ENCODE data around the gene TRAPPC11.
"Not testable (repeated sequence)": the region's sequence is repeated elsewhere in the genome, so short reads cannot be mapped to it uniquely, and the experiment has no call there.

The TRAPPC11 gene

GRCh38 chr4:183721207-183722081, 62.4 kb downstream of the TRAPPC11 start:
- no peak for DNase-seq (ENCODE audit: low read depth)

DNA sequence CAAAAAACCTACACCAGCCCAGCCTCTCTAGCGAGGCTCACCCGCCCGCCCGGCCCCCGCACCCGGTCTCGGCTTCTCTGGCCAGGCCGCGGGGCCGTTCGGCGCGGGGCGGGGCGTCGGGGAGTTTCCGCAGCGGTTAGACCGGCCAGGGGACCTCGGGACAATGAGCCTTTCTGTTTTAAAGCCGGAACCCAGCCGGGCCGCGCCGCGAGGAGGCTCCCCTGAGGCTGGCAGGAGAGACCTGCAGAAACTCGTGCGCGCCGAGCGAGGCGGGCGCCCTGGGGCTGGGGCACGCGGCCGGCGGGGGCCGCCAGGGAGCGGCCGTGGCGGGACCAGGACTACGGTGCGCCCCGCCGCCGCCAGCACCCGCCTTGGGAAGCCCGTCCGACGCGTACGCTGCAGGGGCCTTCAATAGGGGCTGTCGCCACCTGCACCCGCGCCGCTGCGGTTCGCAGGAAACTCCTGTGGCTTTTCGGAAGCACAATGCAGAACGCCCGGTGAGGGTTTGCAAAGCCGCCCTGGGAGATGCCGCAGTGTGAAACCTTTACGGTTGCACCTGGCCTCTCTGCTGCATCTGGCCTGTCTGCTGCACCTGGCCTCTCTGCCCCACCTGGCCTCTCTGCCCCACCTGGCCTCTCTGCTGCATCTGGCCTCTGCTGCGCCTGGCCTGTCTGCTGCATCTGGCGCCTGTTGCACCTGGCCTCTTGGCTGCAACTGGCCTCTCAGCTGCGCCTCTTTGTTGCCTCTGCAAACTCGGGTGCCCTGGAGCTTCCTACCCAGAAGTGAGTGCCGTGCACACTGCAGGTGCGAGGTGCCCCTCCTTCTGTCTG, 63.9 kb downstream of the TRAPPC11 start:
- no peak for DNase-seq (ENCODE audit: low read depth)

DNA sequence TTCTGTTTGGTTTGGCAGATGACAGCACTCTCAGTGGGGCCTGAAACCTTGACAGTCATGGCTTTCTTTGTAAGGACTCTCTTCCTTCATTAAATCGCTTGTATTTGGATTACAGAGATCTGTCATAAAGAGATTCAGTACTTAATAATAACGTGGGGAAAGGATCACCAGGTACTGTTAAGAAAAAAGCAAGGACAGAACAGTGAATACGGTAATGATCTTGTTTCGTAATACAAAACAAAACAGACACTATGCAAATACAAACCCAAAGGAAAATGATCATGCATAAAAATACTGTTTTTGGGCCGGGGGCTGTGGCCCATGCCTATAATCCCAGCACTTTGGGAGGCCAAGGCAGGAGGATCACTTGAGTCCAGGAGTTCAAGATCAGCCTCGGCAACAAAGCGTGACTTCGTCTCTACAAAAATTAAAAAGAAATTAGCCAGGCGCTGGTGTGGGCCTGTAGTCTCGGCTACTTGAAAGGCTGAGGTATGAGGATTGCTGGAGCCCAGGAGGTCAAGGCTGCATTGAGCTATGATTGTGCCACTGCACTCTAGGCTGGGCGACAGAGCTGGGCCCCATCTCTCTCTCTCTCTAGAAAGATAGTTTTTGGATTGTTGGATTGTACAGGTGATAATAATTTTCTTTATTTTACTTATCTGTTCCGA, 64.6 kb downstream of the TRAPPC11 start:
- no peak for DNase-seq (ENCODE audit: low read depth)

GRCh38 chr4:183725585-183725984, 66.5 kb downstream of the TRAPPC11 start:
- DNase-seq (ENCODE audit: low read depth) = not testable (repeated sequence)

GRCh38 chr4:183727482-183727881, 68.4 kb downstream of the TRAPPC11 start:
- no peak for DNase-seq (ENCODE audit: low read depth)

- DNase-seq (ENCODE audit: low read depth) = no peak
Measured at GRCh38 chr4:183728223-183729068, 69.4 kb downstream of the TRAPPC11 start.

DNA sequence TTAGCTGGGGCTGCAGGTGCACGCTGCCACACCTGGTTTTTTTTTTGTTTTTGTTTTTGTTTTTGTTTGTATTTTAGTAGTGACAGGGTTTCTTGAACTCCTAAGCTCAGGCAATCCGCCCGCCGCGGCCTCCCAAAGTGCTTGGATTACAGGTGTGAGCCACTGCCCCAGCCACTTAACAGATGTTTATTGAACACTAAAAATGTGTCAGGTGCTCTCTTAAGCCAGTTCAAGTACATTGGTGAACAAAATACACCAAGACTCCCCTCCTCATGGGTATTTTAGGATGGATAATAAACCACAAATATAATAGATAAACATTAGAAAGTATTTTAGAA, 69.9 kb downstream of the TRAPPC11 start:
- DNase-seq (ENCODE audit: low read depth) = no peak

GRCh38 chr4:183729430-183730328, 70.6 kb downstream of the TRAPPC11 start:
- DNase-seq (ENCODE audit: low read depth) = no peak

DNA sequence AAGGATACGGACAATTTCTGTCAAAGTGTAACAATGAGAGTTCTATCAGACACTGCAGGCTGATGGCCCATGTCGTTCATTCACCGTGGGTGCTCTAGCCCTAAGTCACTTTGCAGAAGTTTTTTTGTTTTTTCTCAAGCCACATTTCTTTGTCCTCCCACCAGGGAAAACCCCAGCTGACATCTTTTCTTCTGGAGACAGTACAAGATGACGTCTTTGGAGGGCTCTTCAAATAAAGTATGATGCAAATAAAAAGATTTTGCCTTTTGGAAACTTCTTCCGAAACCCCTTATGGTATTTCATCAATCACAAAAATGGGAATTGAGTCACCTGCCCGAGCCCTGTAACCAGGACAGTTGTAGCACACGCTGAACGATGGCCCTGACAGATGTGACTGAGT, 73.2 kb downstream of the TRAPPC11 start:
- DNase-seq (ENCODE audit: low read depth) = no peak

GRCh38 chr4:183733181-183733580, 74.1 kb downstream of the TRAPPC11 start:
- DNase-seq (ENCODE audit: low read depth) = no peak

GRCh38 chr4:183738081-183738673, 79.1 kb downstream of the TRAPPC11 start:
- DNase-seq (ENCODE audit: low read depth) = no peak

GRCh38 chr4:183738961-183739360, 79.9 kb downstream of the TRAPPC11 start:
- DNase-seq (ENCODE audit: low read depth) = no peak

- no peak for DNase-seq (ENCODE audit: low read depth)
Measured at GRCh38 chr4:183746305-183747229, 87.5 kb downstream of the TRAPPC11 start.

GRCh38 chr4:183747380-183747779, 88.3 kb downstream of the TRAPPC11 start:
- no peak for DNase-seq (ENCODE audit: low read depth)

DNA sequence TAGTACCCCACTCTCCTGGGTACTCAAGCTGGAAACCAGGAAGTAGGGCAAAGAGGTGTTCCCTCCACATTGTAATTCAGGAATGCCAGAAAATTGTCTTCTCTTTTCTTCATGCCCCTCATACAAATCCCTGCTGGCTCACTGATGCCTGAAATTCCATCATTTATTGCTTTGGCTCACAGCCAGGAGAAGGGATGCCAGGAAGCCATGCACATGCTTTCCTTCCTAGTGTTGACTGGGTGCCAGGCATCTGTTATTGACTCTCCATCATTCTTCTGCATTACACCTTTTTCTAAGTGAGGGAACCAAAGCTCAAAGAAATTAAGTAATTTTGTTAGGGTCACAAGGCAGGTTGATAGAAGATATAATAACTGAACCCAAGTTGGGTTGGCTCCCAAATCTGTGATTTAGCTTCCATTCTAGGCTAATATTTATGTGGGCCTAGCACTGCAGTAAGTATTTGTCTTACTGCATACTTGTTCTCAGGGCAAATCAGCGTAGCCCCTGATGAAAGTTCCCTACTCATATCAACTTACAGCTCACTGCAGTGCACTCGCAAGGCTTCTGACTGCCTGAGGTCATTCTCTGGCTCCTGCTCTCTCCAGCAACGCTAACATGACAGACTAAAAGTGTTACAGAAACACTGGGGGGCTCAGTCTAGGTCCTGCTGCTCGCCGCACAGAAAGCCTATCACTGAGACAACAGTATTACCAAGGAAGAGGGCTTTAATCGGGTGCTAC, 89.0 kb downstream of the TRAPPC11 start:
- no peak for DNase-seq (ENCODE audit: low read depth)

GRCh38 chr4:183751106-183751505, 92.0 kb downstream of the TRAPPC11 start:
- DNase-seq (ENCODE audit: low read depth) = no peak

- DNase-seq (ENCODE audit: low read depth) = no peak
Measured at GRCh38 chr4:183755596-183755995, 96.5 kb downstream of the TRAPPC11 start.

- no peak for DNase-seq (ENCODE audit: low read depth)
Measured at GRCh38 chr4:183757060-183757459, 98.0 kb downstream of the TRAPPC11 start.

All from GM04503 (cell line).